NCI-H1417 treated with DMSO at 0.1 percent for 48 hours (cell line): ENCODE measurements around the gene SLCO2A1.

ENCODE experiments used
- DNase-seq: peaks from one replicate; lab custom pipeline; 2025; lab: John Stamatoyannopoulos, UW

SLCO2A1 gene

DNA sequence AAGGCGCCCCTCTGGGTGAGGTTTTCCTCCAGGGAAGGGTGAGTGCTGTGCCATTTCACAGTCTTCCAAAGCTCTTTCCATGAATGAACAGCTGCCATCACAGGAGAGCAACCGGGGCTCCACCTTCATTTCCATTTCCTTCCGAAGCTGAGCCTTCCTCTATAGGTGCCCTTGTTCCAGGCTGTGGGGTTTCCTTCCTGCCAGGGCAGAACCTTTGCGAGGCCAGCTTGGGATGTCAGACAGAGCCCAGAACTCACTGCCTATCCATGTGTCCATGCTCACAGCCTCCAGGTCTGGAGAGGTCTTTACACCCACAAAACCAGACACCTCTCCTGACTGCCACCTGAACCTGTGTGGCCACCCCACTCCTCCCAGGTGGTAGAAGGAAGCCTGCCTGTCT is 49.2 kb downstream of the SLCO2A1 start:
- DNase-seq, result no peak

DNA sequence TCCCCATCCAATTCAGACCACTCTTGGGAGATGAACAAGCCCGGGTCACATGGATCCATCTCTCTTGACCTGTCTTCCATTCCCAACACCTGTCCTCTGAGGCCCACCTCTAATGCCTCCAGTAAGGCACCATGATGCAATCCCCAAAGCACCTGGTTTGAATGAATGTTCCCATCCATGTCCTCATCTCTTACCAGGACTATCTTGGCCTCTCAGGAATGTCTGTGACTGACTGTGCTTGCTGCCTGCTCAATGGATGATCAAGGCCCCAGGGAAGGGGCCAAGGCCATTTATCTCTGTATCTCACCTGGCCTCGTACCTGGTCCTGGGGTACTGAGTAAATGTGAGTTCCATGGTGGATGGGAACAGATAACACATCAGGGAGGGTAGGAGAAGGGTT is 49.7 kb downstream of the SLCO2A1 start:
- DNase-seq, result no peak

DNA sequence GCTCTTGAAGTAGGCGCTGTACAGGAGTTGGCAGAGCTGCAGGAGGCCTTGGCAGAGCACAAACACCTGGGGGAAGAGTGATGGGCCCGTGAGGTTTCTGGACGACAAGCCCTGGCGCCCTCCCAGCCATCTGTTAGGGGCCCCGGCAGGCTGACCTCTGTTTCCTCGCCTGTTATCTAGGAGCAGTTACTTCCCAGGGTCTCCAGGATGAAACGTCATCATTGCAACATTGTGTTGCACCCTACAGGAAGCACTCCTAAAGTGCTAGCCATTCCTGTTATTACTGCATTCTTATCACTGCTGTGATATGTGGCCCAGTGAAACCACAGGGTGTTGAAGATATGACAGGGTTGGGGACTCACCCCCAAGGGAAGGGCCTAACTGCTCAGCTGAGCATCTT is 50.2 kb downstream of the SLCO2A1 start:
- no peak for DNase-seq

DNA sequence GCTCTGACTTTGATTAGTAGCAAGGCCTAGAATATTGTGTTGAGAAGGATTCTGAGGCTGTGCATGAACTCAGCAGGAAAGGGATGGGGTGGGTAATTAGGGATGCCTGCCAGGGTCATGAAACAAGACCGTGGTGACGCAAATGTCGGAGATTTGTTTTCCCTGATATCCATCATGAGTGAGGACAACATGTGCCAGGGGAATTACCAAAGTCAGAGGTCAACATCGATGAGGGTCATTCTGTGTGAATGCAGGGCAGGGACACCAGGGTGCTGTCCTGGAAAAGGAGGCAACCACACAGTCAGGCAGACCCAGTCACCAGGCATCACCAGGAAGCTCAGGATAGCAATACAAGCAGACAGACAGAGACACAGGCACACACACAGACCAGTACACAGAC is 52.2 kb downstream of the SLCO2A1 start:
- DNase-seq, result no peak

DNA sequence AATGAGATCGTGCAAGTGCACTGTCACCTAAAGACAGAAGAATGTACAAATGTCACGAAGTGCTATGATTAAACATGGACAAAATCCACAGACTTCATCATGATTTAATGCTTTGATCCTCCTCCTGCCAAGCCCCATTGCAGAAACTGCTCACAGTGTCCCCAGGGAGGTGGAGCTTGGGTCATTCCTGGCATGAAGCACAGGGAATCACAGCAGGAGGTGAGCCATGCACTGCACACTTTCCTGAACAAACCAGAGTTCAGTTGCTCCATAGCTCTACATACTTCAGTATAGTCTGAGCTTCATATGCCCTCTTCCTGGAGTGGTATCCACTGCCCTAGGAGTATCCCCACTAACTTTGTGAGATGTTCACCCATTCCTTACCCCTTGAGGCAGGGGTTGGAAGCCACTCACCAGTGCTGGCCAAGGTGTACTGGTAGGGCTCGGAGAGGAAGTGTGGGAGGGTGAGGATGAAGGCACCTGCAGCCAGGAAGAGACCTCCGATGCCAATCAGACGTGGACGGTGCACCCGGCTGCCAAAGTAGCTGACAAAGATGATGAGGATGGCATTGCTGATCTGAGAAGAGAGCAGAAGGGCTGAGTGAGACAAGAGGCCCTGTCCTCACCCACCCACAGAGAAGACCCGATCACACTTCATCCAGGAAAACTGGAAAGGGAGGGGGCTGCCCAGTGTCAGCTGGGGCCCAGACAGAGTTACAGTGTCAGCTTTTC is 56.3 kb downstream of the SLCO2A1 start:
- no peak for DNase-seq

DNA sequence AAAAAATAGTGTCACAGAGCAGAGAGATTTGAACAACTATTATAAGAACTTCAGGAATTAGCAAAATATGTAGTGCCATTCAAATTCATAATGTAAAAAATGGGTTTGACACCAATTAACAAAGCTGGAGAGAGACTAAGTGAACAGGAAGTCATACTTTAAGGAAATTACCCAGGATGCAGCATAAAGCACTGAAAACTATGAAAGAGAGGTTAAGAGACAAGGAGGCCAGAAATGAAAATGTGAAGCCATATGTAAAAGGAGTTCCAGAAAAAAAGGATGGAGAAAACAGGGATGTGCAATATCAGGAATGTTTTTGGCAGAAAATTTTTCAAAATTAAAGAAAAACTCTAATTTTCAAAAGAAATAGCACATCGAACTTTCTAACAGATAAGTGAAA is 57.6 kb downstream of the SLCO2A1 start:
- DNase-seq, result no peak

DNA sequence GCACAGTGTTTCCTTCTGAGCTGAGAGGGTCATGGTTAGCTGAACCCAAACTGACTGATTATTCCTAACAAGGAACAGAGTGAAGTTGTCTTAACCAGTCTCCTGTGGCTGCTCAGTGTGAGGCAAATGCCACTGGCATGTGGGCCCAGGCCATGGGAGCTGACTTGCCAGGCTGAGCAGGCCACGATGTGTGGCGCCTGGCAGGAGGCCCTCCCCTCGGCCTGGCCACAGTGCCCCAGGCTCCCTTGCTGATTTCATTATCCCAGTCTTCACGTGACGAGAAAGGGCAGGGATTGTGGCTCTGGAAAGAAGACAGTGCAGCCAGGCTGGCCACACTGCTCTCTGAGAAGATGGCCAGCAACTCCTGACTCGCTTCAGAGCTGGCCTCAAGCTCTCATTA is 58.8 kb downstream of the SLCO2A1 start:
- no peak for DNase-seq

DNA sequence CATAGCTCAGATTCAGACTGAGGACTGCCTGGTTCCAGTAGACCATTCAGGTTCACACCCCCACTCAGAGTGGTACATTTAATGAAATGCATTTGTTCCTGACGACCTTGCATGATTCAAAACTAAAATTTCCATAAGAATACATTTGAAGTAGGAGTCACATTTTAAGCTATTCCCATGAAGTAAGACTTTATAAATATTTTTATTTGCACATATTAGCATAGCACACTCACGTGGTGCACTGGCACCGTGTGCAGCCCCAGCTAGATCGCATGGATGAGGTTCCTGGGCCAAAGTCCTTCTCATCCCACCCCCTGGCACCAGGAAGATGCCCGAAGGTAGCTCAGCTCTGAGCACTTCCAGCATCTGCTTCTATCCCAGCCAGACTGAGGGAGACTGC is 59.4 kb downstream of the SLCO2A1 start:
- no peak for DNase-seq

DNA sequence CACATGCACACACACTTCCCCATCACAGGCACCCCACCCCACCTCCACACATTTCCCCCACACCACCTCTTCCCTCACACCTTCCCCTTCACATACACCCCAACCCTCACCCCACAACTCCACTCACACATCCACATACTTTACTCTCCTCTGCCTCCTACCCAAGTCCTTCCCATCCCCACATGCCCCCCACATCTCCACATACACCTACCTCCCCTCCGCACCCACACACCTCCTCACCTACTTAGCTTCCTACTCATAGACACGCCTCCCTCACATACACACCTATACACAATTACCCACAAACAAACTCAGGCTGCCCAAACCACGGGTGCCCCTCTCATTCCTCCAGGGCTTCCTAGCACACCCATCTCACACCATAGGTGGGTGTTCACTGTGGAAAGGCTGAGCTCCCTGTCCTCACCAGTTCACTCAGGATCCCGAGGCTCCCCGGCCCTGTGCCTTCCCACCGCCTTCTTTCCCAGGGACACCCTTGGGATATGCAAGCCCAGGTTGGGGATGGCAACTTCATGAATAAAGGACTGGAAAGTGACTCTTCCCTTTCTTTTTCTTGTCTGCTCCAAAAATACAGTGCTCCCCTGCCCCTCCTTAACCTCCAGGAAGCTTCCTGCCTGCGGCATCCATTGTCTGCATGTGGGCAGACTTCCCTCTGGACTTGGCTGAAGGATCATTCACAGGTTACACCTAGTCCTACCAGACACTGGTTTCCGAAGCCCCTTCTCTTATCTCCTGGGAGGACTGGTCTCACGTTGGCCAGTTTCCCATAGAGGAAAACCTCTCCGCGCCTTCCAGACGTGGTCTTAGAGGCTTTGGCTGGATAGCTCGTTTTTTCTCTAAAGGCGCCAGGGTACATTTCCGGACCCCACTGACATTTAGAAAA is 61.5 kb downstream of the SLCO2A1 start:
- no peak for DNase-seq

DNA sequence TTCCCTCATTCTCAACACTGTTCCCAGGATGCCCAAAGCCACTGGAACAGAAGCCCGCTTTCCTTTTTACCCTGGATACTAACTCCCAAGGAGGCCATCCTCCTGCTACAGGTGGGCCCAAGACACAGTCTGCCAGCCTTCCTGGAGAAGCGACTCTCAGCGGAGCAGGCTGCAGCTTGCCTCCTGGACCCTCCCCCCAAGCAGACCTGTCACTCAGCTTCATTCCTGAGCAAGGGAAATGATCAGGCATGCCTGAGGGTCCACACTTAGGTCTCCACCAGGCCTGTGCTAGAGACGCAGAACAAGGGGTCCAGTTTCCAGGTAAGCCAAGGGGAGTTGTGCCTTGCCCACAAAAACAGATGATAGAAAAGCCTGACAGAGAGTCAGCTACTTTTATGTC is 62.8 kb downstream of the SLCO2A1 start:
- DNase-seq, result no peak

DNA sequence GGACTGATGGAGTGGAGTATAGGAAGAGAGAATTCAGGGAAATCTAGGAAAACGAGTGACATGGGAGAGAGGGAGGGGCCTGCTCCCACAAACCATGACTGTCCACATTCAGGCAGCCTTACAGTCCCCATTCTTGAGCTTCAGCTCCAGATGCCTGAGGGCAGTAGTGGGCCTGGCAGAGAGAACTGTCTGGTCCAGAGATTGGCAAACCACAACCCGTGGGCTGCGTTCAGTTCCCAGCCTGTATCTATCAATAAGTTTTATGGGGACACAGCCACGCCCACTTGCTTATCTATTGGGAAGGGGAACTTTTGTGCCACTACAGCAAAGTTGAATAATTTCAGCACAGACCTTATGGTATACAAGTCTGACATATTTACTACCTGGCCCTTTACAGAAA is 63.8 kb downstream of the SLCO2A1 start:
- DNase-seq, result no peak

DNA sequence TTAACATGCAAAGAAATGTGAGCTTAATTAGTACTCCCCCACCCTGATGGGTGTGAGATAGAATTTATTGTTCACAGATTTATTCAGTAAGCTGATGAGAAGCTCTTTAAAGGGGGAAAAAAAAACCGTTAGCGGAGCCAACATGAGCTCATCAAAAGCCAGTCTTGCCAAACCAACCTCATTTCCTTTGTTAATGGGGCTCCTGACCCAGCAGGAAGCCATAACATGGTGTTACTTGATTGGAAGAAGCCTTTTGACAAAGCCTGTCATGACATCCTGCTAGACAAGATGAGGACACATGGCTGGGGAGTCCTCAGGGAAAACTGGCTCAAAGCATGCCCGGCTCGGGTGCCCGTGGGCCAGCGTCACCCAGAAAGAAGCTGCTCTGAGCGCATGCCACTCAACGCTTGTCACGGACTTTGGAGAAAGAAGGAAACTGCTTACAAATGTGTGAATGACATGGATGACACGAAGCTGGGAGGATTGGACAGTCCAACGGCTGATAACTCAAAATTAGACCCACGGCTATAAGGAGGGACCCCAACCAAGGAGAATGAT is 64.6 kb downstream of the SLCO2A1 start:
- DNase-seq, result no peak

DNA sequence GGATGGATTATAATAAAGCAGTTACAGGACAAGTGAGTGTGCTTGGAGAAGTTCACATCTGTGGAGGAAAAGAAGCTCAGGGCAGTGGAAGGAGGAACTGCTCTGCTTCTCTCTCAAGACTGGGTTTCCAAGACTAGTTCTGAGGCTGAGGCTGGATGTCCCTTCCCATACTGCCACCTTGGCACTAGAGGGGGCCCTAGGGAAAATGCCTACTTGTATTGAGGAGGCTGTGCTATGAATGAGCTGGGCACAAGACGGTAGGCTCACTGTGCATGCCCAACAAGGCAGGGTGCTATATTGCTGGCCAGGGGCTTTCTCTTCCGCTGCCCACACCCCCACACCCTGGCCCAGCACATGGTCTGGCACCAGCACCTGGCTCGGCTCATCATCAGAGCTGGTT is 65.2 kb downstream of the SLCO2A1 start:
- no peak for DNase-seq

DNA sequence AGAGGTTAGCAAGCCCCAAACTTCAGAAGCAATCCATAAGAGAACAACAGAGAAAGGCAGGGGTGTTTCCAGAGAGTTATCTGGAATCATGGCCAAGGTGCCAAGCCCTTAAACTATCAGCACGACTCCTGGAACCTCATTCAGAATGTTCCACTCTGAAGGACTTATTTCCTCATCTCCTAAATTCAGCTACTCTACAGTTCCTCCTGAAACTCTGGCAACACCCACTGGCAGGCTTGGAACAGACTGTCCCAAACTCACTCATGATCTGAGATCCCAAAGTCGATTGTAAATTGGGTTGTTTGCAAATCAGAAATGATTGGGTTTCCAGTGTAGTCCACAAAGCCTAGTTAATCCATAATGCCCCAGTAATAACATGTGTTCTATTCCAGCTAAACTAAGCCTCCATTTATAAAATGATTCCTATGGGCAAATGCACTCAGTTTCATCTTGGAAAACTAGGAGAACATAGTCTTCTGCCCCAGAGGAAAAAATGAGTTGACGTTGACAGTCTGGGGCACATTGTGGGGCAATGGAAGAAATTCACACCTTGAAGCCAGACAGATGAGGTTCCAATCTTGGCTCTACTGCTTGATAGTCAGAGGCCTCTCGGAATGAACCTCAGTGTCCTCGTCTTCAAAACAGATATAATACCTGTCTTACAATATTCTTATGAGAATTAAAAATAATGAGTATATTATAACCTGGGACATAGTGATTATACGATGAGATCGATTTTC is 65.9 kb downstream of the SLCO2A1 start:
- DNase-seq, result no peak

DNA sequence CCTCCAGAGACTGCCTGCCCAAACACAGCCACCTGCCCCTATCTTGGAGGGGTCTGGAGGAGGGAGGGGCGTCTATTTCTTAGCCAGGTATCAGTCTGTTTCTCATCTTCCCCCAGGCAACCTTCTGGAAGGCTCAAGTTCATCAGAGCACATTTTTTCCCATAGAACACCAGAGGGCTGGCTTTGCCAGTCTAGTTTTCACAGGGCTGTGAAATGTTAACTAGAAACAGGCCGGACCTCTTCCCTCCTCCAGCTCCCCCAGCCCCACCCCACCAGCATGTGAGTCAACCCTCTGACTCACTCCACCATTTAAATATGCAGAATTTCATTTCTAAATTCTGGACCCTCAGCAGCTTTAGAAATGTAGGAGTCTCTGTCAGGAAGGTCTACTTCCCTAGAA is 66.9 kb downstream of the SLCO2A1 start:
- DNase-seq, result no peak

DNA sequence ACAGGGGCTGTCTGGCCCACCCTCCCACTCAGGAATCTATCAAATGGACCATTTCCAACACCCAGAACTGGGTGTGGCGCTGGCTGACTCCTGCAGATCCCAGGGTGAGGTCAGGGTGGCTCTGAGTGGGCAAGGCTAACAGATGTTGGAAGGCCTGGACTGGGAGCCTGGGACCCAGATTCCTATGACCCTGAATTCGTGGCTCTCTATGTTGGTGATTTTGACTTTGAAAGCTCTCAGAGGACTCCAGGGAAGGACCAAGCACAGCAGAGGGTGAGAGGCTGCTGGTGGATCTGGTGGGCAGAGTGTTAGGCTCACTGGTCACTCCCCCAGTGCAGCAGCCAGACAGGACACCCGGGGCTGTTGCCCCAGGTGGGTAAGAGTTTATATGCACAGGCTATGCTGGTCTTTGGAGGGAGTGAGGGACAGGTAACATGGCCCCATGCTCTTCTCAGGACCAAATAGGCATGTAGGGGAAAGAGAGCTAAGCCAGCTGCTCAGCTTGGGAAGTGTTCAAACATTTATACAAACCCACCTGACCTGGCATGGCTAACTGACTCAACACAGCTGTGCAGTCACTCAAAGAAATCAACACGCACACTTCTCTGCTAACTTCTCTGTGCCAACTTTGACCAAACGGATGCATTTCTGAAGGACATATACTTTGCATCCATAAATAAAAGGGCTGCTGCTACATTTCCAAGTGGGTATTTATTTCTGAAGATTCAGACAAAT is 71.5 kb downstream of the SLCO2A1 start:
- no peak for DNase-seq

DNA sequence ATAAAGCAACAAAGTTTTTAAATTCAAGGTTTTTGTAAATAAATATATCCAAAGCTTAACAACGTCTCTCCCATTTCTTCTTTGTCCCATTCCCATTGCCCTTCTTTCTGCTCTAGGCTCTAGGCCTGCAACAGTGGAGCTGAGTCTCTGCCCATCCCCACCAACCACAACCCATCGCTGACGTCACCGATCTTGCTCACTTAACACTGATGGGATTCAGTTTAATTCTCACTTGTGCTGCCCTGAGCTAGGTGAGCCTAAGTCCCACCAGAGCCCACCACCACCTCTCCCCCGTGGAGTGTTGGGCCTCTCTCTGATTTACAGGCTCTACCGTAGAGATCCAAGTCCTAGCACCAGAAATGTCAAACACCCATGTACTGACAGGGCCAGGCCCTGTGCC is 72.7 kb downstream of the SLCO2A1 start:
- DNase-seq, result no peak

DNA sequence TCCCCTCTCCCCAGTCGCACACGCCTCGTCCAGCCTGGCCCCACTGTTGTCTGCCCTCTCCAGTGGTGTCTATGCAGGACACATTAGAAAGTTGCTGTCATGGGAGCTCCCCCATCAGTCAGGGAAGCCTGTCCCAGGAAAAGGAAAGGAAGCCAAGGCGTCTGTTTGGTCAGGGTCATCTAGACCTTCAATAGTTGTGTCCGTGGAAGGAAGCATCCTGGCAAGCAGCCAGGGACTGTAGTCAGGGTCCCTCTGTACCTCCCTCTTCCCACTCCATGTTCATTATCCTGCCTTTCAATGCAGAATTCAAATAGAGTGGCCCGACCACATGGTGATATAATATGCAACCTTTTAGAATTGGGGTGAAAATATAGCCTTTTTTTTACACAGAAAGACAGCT is 73.4 kb downstream of the SLCO2A1 start:
- no peak for DNase-seq

DNA sequence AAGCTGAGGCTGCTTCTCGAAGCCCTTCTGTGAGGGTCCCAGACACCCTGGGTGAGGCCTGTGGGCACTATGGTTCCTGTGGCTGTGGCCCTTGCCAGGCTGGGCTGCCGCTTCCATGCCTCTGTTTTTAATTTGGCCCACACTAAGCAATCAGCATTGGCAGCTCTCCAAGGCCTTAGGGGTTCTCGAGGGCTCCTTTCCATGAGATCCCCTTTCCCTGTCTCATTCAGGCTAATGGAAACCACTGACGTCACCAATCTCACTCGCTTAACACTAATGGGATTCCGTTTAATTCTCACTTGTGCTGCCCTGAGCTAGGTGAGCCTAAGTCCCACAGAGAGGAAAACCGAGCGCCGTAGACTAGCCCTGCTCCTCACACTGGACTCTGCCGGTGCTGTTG is 73.8 kb downstream of the SLCO2A1 start:
- no peak for DNase-seq

DNA sequence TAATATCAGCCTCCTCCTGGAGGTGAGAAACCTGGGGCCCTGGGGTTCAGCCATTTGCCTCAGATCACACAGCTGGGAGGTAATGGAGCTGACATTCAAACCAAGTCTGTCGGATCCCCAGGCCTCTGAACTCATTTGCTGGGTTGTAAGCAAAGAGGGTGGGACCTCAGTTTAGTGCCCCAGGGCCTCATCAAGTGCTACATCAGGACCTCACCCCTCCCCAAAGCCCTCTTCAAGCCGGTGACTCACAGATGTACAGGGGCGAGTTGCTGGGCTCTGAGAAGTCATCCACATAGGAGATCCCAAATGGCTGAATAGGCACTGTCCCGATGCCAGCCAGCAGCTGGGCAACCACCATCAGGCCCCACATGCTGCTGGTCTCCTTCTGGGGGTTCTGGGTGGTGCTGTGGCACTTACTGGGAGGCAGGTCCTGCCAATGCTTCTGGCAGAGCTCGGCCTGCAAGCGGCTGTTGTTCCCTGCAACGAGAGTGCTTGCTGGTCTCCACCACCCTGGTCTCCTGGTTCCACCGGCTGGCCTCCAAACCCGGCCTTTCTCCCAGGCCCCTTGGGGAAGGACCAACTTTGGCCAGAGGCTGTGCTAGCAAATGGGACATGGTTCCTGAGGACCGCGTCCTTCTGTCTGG is 74.9 kb downstream of the SLCO2A1 start:
- no peak for DNase-seq

DNA sequence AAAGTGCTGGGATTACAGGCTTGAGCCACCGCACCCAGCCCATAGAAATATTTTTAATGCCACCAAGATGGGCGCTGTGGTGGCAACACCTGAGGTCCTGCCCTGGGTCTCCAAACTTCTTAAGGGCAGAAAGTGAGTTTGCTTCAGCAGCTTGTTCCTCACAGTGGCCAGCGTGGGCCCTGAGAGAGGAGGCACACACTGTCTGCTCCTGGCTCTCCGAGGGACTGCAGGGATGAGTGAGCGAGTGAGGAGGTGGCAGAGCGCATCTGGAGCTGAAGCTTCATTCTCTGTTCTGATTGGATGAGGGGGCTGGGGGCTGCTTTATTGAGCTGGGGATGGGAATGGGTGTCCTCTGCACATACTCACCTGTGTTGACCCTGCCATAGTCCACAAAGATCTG is 76.4 kb downstream of the SLCO2A1 start:
- no peak for DNase-seq
